ENCODE data around the gene HOXB2.

HOXB2 gene

GRCh38 chr17:48590607-48591161 is 45.8 kb upstream of the HOXB2 start:
- ATAC-seq, result no peak
- TF ChIP-seq PPARA (CRISPR knock-in tag; IDR thresholded peaks at IDR 0.05; ENCODE audit: borderline replicate concordance) (no peak), ZNF565 (CRISPR knock-in tag; conservative IDR thresholded peaks at IDR 0.05; ENCODE audit: low read depth) (no peak), TOX (CRISPR knock-in tag; IDR thresholded peaks at IDR 0.05; ENCODE audit: borderline replicate concordance) (no peak), BACH2 (CRISPR knock-in tag; IDR thresholded peaks at IDR 0.05; ENCODE audit: borderline replicate concordance) (no peak), OSR1 (CRISPR knock-in tag; IDR thresholded peaks at IDR 0.05) (no peak), ZFP3 (CRISPR knock-in tag; IDR thresholded peaks at IDR 0.05) (no peak), TCF4 (CRISPR knock-in tag; IDR thresholded peaks at IDR 0.05; ENCODE audit: borderline replicate concordance) (no peak), RARB (CRISPR knock-in tag; IDR thresholded peaks at IDR 0.05) (no peak)

GRCh38 chr17:48589831-48590606 is 45.1 kb upstream of the HOXB2 start, which contains the start of gene HOXB3:
TSS of gene HOXB3 (minus strand) at chr17:48590241. CDS start at chr17:48552474, 37,767 bp downstream.
- ATAC-seq, result no peak
- TF ChIP-seq POU6F1 (CRISPR knock-in tag; IDR thresholded peaks at IDR 0.05; ENCODE audit: borderline replicate concordance, low read depth) (no peak), ISL1 (CRISPR knock-in tag; IDR thresholded peaks at IDR 0.05) (no peak), ESRRG (CRISPR knock-in tag; IDR thresholded peaks at IDR 0.05) (no peak), TSHZ2 (CRISPR knock-in tag; IDR thresholded peaks at IDR 0.05) (no peak), ZC3H10 (CRISPR knock-in tag; IDR thresholded peaks at IDR 0.05) (no peak), OSR1 (CRISPR knock-in tag; IDR thresholded peaks at IDR 0.05) (no peak), ZNF8 (CRISPR knock-in tag; IDR thresholded peaks at IDR 0.05) (no peak), PPARA (CRISPR knock-in tag; IDR thresholded peaks at IDR 0.05; ENCODE audit: borderline replicate concordance) (no peak), ZFP30 (CRISPR knock-in tag; IDR thresholded peaks at IDR 0.05) (no peak), ZNF565 (CRISPR knock-in tag; conservative IDR thresholded peaks at IDR 0.05; ENCODE audit: low read depth) (no peak), GLIS3 (CRISPR knock-in tag; IDR thresholded peaks at IDR 0.05) (no peak), RARB (CRISPR knock-in tag; IDR thresholded peaks at IDR 0.05) (no peak), ZNF70 (CRISPR knock-in tag; IDR thresholded peaks at IDR 0.05) (no peak), ZFP3 (CRISPR knock-in tag; IDR thresholded peaks at IDR 0.05) (no peak), CREB5 (CRISPR knock-in tag; IDR thresholded peaks at IDR 0.05; ENCODE audit: low read depth) (no peak)

- no peak for ATAC-seq
- no peak for TF ChIP-seq ZNF565 (CRISPR knock-in tag; conservative IDR thresholded peaks at IDR 0.05; ENCODE audit: low read depth)
- TF ChIP-seq ZC3H10 (CRISPR knock-in tag; IDR thresholded peaks at IDR 0.05), result no peak
Observed at GRCh38 chr17:48589060-48589830, 44.3 kb upstream of the HOXB2 start.

GRCh38 chr17:48588528-48588927 is 43.6 kb upstream of the HOXB2 start:
- no peak for ATAC-seq
- no peak for TF ChIP-seq GLIS3 (CRISPR knock-in tag; IDR thresholded peaks at IDR 0.05)
- no peak for TF ChIP-seq SNAI2 (CRISPR knock-in tag; IDR thresholded peaks at IDR 0.05)
- no peak for TF ChIP-seq ZFP30 (CRISPR knock-in tag; IDR thresholded peaks at IDR 0.05)
- TF ChIP-seq CSDC2 (CRISPR knock-in tag; IDR thresholded peaks at IDR 0.05), result no peak
- TF ChIP-seq TOX (CRISPR knock-in tag; IDR thresholded peaks at IDR 0.05; ENCODE audit: borderline replicate concordance), result no peak
- TF ChIP-seq ARNTL (CRISPR knock-in tag; IDR thresholded peaks at IDR 0.05; ENCODE audit: borderline replicate concordance, low read depth), result no peak
- TF ChIP-seq CSRNP3 (CRISPR knock-in tag; IDR thresholded peaks at IDR 0.05), result no peak
- no peak for TF ChIP-seq TCF4 (CRISPR knock-in tag; IDR thresholded peaks at IDR 0.05; ENCODE audit: borderline replicate concordance)
- TF ChIP-seq ZC3H10 (CRISPR knock-in tag; IDR thresholded peaks at IDR 0.05), result no peak
- TF ChIP-seq PATZ1 (CRISPR knock-in tag; IDR thresholded peaks at IDR 0.05; ENCODE audit: borderline replicate concordance), result no peak
